NCI-H510A treated with DMSO at 0.1 percent for 48 hours (cell line): ENCODE results near the gene OST4.
"Not testable (repeated sequence)": the region's sequence is repeated elsewhere in the genome, so short reads cannot be mapped to it uniquely, and the experiment has no call there.

Source experiments
- DNase-seq: peaks from one replicate; lab custom pipeline; 2025; lab: John Stamatoyannopoulos, UW

OST4 gene

GRCh38 chr2:27078267-27079194 is 7.1 kb upstream of the OST4 start, which contains the start of gene EMILIN1:
EMILIN1 (plus strand) TSS chr2:27078615; CDS start chr2:27079066, 451 bp downstream.
- DNase-seq, result no peak

GRCh38 chr2:27077231-27077630 is 5.8 kb upstream of the OST4 start:
- no peak for DNase-seq

DNA sequence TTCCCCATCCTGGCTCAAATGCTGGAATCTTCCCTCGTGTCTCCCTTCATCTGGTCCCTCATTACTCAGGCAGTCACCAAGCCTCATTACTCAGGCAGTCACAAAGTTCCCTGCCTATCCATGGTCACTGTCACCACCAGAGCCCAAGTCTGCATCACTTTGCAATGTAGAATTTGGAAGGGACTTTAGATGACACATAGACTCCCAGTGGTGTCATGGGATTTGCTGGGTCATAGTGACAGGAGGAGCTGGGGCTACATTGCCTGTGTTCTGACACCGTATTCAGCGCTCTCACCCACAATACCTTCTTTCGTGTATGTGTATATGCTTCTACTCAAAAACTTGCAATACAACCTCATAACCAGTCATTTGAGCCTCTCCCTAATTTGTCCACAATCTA is 4.9 kb upstream of the OST4 start:
- DNase-seq, result no peak

GRCh38 chr2:27075566-27075871 is 4.1 kb upstream of the OST4 start:
- not testable (repeated sequence) for DNase-seq

- peak; percentile 68 for DNase-seq
Observed at GRCh38 chr2:27074738-27075565, 3.5 kb upstream of the OST4 start.

DNA sequence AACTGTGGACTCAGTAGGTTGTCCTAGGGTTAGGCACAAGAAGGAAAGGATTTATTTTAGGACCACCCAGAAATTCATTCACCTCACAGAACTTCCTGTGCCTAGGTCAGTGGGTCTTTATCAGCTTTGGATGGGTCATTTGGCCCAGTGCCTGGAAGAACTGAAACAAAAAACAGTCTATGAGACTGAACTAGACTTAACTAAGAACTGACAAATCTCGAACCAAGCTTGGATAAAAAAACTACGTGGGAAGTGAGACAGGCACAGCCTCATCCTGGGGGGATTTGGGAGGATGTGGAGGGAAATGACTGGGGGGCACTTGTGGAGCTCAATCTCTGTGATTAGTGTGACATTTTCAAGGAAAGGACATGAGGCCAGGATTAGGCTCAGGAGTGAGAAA is 2.3 kb upstream of the OST4 start:
- no peak for DNase-seq

GRCh38 chr2:27072920-27073319 is 1.5 kb upstream of the OST4 start:
- no peak for DNase-seq

- peak; percentile 14 for DNase-seq
Observed at GRCh38 chr2:27071990-27072830, 756 bp upstream of the OST4 start.

GRCh38 chr2:27070653-27071276 is 689 bp downstream of the OST4 start:
- DNase-seq, result no peak

- no peak for DNase-seq
Observed at GRCh38 chr2:27069961-27070618, 1.4 kb downstream of the OST4 start.

DNA sequence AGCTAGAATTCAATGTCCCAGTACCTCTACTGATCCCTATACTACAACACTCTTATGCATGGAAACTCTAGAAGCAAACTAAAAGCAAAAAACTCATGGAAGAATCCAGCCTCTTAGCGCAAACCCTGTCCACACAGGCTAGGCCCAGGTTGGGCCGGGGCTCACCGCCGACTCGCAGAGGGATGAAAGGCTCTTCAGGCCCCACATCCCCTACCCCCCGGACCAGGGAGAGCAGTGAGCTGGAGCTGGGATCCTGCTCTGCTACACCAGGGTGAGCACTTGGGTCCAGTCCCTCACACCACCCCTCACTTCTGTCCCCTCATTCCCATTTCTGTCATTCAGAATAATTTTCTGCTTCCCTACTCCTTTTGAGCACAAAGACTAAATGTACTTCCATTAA is 2.0 kb downstream of the OST4 start:
- no peak for DNase-seq

DNA sequence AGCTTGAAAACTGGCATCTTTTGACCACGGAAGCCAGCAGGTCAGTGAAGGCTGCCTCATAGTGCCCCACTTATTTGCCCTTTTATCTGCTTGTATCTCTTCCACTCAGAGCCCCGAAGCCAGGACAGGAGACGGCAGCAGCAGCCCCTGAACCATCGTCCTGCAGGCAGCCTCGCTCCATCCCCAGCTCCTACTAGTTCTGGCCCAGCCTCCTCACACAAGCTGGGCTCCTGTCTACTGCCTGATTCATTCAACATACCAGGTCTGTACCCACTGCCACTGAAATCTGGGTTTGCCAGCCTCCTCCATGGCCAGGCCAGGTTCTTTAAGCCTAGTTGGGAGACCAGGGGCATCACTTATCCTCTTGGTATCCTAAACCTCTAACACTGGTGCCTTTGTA is 4.1 kb downstream of the OST4 start:
- DNase-seq, result no peak

- no peak for DNase-seq
Observed at GRCh38 chr2:27065128-27065527, 6.3 kb downstream of the OST4 start.

DNA sequence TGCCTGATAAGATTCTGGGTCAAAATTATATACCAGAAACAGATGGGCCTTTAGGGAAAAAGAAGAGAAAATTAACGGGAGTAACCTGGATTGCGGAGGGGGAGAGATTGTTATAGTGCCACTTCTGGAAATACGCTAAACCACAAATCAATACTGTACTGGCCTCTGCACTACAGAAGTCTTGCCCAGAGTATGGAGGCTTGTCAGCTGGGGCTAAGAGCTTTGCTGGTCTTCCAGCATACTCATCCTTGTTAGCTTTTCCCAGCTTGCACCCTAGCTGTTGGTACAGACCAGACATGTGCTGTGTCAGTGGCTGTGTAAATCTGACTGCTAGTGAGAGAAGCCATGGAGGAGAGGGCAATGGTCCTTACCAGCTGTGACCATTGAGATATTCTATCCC is 11.1 kb downstream of the OST4 start:
- DNase-seq, result no peak

DNA sequence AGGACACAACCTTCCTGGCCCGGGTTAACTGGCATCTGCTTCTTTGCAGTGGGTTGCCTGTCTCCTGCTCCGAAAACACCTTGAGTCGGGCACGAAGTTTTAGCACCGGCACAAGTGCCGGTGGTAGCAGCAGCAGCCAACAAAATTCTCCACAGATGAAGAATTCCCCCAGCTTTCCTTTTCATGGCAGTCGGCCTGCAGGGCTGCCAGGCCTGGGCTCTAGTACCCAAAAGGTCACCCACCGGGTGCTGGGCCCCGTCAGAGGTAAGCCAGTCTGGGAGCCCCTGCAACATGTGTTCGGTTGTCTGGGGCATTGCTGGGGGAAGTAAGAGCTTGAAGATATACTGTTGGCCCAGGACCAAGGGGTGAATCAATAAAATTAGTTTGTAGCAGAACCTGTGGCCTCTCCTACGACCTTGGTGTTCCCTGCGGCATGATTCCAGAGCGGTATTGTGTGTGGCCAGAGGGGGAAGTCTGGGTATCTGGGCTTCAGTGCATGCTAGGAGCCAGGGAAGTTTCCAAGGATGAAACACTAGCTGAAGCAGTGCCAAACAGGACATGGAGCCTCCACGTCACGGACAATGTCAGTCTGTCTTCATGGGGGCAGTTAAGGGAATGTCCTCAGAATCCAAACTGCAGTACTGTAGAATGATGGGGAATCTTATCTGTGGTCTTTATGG is 12.2 kb downstream of the OST4 start:
- no peak for DNase-seq

DNA sequence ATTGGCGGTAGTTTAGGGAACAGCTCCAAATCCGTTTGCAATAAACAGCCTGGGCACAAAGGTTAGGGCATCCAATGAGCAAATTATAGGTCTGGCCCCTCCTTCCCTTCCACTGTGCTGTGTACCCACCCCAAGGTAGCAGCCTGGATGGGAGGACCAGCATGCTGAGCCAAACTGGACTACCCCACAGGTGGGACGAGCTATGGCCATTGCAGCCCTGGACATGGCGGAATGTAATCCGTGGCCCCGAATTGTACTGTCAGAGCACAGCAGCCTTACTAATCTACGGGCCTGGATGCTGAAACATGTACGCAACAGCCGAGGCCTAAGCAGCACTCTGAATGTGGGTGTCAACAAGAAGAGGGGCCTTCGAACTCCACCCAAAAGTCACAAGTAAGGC is 13.2 kb downstream of the OST4 start:
- no peak for DNase-seq

- DNase-seq, result no peak
Observed at GRCh38 chr2:27057184-27057583, 14.3 kb downstream of the OST4 start.

- no peak for DNase-seq
Observed at GRCh38 chr2:27054721-27055120, 16.7 kb downstream of the OST4 start.

DNA sequence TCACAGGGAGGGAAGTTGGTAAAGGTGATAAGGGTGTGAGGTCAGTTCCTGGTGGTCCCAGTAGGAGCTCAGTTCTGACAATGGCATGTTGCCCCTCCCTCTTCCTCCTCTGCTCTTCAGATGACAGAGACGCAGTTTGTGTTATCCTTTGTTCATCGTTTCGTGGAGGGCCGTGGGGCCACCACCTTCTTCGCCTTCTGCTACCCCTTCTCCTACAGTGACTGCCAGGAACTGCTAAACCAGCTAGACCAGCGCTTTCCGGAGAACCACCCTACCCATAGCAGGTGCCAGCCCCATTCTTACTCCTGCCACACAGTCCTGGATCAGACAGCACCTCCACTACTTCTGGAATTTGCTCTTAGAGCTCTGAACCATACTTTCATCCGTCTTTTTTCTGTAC is 17.7 kb downstream of the OST4 start:
- no peak for DNase-seq

DNA sequence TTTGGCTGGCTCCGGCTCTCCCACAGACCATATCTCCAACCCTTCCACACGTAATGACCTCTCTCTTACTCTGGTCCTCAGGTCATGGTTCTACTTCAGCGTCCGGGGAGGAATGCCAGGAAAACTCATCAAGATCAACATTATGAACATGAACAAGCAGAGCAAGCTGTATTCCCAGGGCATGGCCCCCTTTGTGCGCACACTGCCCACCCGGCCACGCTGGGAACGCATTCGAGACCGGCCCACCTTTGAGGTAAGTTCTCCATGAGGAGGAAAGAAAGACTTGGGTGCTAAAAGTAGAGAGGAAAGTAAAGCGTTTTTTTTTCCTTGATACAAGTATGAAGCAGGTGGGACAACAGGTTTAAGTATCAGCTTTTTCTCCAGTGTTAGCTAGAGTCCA is 18.1 kb downstream of the OST4 start:
- no peak for DNase-seq
